HepG2 (cell line): ENCODE data around the gene WDFY1.

ENCODE experiments used
- CBX2 ChIP-seq, 2 experiments: fragments of 200-600 bp in 1 of 2; sonication (generic); formaldehyde crosslinking in 1 of 2; IDR thresholded peaks; 2 replicates each; pipeline versions ENCODE4 v1.7.0 to v1.8.1; 2018 to 2022; ENCODE audit warnings: low read depth in 2 of 2, low read length in 1 of 2, mild to moderate bottlenecking in 1 of 2, missing genetic modification reagents in 1 of 2
- EZH2 ChIP-seq: conservative IDR thresholded peaks from 2 replicates; pipeline ENCODE4 v1.6.1; 2012; ENCODE audit warnings: mild to moderate bottlenecking, low read depth, low read length, moderate library complexity
- SMAD3 ChIP-seq: sonication (generic); formaldehyde crosslinking; IDR thresholded peaks from 2 replicates; pipeline ENCODE4 v1.4.0; 2020; ENCODE audit warnings: missing genetic modification reagents
- TAF15 ChIP-seq: fragments of 200-400 bp; formaldehyde crosslinking; IDR thresholded peaks from one replicate; pipeline ENCODE4 v1.6.1; 2018; ENCODE audit warnings: mild to moderate bottlenecking, low read depth, low read length; ENCODE audit not compliant: poor library complexity, severe bottlenecking
- WIZ ChIP-seq: sonication (generic); formaldehyde crosslinking; IDR thresholded peaks from 2 replicates; pipeline ENCODE4 v1.5.1; 2020; ENCODE audit warnings: mild to moderate bottlenecking, missing genetic modification reagents
- ZBTB1 ChIP-seq: sonication (generic); formaldehyde crosslinking; IDR thresholded peaks from 2 replicates; pipeline ENCODE4 v1.4.0; 2020; ENCODE audit warnings: missing genetic modification reagents, borderline replicate concordance
- ZZZ3 ChIP-seq: sonication (generic); formaldehyde crosslinking; IDR thresholded peaks from 2 replicates; pipeline ENCODE4 v1.4.0; 2020; ENCODE audit warnings: missing genetic modification reagents, mild to moderate bottlenecking, borderline replicate concordance

DNA sequence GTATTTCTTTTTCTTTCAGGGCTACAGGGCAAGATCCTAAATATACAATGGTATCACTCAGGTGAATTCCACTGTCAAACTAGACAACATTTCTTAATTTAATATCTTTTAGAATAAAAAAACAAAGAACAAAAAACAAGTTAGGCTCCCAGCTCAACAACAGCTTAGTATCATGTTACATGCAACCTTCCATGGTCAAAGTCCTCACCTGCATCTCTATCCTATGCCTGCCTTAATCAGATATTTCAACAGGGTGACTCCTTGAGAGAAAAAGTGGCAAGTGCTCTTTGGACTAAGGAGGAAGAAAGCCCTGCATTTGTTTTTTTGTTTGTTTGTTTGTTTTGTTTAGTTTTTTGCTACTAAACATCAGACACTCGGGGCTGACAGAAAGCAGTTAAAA is 50.2 kb downstream of the WDFY1 start:
- TF ChIP-seq SMAD3 (CRISPR knock-in tag) (no peak), EZH2 (no peak), WIZ (CRISPR knock-in tag) (no peak), ZBTB1 (CRISPR knock-in tag) (no peak), ZZZ3 (CRISPR knock-in tag) (no peak), TAF15 (no peak), CBX2 (IDR thresholded peaks at IDR 0.05; ENCODE audit: low read depth, low read length) (no peak), CBX2 (CRISPR knock-in tag; IDR thresholded peaks at IDR 0.05; ENCODE audit: low read depth) (no peak)
